Stromal cell of bone marrow (primary cell): Measurements from ENCODE around the gene LRRN4CL.
"Not testable (repeated sequence)": the region's sequence is repeated elsewhere in the genome, so short reads cannot be mapped to it uniquely, and the experiment has no call there.

Experiments
- DNase-seq: peaks from one replicate; pipeline ENCODE4 v3.0.0-alpha.2; 2012; ENCODE audit warnings: low read depth

Gene LRRN4CL

GRCh38 chr11:62709247-62710000, 20.1 kb upstream of the LRRN4CL start:
- DNase-seq = peak; percentile 97

DNA sequence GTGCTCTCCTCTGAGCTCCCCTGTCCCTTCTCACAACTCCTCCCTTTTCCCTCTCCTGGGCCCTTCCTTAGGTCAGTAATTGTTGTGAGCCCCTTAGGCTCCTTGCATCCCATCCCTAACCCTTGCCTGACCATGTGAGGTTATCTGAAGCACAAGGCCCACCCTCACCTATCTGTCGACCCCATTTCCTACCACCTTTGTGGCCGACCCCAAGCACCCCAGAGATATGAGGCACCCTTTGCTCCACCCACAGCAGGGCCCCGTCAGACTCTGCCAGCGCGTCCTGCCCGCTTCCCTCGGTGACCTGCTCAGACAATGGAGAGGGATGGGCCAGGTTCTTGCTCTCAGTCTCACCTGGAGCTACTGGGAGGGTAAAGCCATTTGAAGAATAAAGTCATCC, 19.5 kb upstream of the LRRN4CL start:
- no peak for DNase-seq

- DNase-seq = no peak
Measured at GRCh38 chr11:62708392-62708791, 19.1 kb upstream of the LRRN4CL start.

- no peak for DNase-seq
Measured at GRCh38 chr11:62707277-62707861, 18.0 kb upstream of the LRRN4CL start, which contains the start of the genes BSCL2 and GNG3. BSCL2 (minus strand) TSS chr11:62707424; CDS start chr11:62707195, 229 bp downstream. GNG3 (plus strand) TSS chr11:62707676; CDS start chr11:62708296, 620 bp downstream.

GRCh38 chr11:62706850-62707247, 17.5 kb upstream of the LRRN4CL start:
- DNase-seq = no peak

DNA sequence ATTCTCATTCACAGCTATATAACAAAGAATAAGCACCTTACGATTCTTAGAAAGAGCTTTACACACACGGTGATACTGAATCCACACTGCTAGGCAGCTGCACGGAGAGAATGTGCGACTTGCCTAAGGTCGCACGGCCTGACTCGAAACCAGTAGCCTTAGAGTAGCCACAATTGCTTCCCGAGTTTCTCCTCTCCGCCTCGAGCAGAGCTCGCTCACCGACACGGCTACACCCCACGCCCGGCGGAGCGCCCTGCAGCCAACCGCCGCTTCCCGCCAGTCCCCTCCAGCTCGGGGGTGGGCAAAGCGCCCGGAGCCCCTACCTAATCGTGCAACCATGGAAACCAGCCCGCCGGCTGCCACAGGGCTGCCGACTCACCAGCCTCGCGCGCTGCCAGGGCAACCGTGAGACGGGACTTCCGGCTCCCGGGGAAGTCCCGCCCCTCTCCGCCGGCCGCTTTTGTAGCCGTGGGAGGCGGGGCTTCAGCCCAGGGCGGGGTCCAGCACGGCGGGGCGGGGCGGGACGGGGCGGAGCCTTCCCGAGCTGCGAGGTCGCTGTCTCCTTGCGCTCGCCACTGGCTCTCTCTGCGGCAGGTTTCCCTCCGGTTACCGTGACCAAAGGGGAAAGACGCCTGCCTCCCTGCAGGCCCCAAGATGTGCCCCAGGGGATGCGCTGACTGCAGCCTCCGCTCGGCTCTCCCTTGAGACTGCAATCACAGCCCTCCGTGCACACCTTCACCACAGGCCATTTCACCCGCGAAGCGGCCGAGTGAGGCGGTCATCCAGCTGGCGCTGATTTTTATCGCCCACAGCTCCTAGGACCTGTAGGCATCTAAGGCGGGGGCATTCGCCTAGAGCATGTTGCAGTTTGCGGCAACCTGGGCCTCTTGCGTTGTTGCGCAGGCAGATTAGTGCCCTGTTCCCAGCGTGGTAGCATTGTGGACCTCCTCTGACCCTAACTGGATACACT, 16.8 kb upstream of the LRRN4CL start:
- DNase-seq = peak; percentile 86

- no peak for DNase-seq
Measured at GRCh38 chr11:62705413-62705812, 16.1 kb upstream of the LRRN4CL start.

DNA sequence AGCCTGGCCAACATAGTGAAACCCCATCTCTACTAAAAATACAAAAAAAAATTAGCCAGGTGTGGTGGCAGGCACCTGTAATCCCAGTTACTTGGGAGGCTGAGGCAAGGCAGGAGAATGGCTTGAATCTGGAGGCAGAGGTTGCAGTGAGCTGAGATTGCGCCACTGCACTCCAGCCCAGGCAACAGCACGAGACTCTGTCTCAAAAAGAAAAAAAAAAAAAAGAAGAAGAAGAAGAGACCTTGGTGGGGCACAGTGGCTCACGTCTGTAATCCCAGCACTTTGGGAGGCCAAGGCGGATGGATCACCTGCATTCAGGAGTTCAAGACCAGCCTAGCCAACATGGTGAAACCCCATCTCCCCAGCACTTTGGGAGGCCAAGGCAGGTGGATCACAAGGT, 14.6 kb upstream of the LRRN4CL start:
- DNase-seq = not testable (repeated sequence)

DNA sequence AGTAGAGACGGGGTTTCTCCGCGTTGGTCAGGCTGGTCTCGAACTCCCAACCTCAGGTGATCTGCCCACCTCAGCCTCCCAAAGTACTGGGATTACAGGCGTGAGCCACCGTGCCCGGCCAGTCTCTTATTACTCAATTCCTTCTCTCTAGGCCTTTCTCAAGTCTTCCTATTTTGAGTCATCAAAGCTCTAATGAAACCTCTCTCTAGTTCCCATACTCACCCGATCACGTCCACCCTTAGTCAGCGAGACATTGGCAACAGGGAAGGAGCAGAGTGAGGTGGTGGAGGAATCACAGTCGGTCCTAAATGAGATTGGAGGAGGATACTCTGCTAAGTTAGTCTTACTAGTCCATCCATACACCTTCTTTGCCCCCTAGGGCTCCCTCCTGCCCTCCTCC, 12.9 kb upstream of the LRRN4CL start:
- no peak for DNase-seq

- peak; percentile 83 for DNase-seq
Measured at GRCh38 chr11:62694455-62695167, 5.3 kb upstream of the LRRN4CL start.

- DNase-seq = not testable (repeated sequence)
Measured at GRCh38 chr11:62693624-62694023, 4.3 kb upstream of the LRRN4CL start.

- DNase-seq = no peak
Measured at GRCh38 chr11:62688491-62688890, 839 bp downstream of the LRRN4CL start.

- no peak for DNase-seq
Measured at GRCh38 chr11:62687508-62688396, 1.6 kb downstream of the LRRN4CL start.

DNA sequence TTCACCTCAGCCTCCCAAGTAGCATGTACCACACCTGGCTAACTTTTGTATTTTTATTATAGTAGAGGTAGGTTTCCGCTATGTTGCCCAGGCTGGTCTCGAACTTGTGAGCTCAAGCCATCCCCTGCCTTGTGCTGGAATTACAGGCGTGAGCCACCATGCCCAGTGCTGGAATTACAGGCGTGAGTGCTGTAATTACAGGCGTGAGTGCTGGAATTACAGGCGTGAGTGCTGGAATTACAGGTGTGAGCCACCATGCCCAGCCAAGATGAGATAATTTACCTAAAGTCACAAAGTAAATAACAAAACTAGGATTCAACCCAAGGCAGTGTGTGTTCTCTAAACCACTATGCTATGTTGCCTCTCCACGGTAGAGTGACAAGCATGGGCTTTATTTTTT, 6.8 kb downstream of the LRRN4CL start:
- no peak for DNase-seq

GRCh38 chr11:62680825-62681240, 8.5 kb downstream of the LRRN4CL start:
- DNase-seq = peak; percentile 88

DNA sequence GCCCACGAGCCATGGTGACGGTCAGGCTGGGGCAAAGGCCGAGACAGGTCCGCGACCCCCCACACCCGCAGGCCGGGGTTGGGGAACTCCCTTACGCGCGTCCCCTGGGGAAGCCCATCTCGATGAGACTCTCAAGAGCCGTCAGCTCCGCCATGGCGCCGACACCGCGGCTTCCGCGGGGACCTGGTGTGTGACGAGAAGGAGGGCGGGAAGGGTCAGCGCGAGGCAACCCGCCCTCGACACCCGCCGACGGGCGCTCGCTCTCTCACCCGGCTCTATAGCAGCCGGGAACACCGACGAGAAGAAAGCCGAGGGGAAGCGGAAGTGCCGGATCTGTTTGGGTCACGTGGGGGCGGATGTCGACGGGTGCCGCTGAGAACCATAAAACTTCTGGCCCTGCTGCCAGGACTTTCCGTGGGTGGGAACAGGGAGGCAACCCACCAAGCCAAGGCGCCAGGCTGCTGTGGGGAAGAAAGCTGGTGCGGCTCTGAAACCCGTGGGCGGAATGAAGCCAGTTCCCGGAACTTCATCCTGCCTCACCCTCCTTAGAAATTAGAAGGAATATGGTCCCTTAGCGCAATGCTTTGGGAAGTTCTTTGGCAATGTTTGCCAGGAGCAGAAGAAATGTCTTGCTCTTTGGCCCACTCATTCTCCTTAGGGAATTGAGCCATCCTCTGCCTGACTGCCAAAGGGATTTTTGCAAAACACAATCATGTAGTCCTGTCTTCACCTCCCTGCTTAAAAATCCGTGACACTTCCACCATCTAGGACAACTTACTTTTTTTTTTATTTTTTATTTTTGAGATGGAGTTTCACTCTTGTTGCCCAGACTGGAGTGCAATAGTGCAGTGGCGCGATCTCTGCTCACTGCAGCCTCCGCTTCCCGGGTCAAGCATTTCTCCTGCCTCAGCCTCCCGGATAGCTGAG, 10.3 kb downstream of the LRRN4CL start, which contains the start of gene UBXN1:
Gene UBXN1 (minus strand): TSS at position 304 of the 927 bp plus-strand sequence. CDS start 150 bp downstream, at position 154.
- DNase-seq = peak; percentile 91

GRCh38 chr11:62678433-62678769, 10.9 kb downstream of the LRRN4CL start:
- DNase-seq = no peak

GRCh38 chr11:62677714-62678113, 11.6 kb downstream of the LRRN4CL start:
- no peak for DNase-seq

DNA sequence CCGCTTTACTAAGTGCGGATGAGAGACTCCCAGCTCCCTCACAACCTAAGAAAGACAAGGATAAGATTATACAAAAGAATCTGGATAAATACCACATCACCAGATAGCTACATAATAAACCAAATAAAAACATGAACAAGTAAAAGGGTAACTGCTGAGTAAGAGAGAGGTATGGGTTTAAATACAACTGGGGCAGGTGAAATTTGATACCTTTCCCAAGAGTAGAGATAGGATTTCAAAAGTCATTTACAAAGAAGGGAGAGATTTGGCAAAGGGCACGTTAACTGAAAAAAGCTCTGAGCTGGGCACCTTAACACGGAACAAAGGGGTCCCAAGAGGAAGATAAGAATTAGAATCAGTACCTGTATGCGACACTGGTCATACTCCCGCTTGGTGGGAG, 12.2 kb downstream of the LRRN4CL start:
- DNase-seq = no peak

- no peak for DNase-seq
Measured at GRCh38 chr11:62676698-62677097, 12.6 kb downstream of the LRRN4CL start.
